ENCODE measurements around the gene PTPRM.

Gene PTPRM

DNA sequence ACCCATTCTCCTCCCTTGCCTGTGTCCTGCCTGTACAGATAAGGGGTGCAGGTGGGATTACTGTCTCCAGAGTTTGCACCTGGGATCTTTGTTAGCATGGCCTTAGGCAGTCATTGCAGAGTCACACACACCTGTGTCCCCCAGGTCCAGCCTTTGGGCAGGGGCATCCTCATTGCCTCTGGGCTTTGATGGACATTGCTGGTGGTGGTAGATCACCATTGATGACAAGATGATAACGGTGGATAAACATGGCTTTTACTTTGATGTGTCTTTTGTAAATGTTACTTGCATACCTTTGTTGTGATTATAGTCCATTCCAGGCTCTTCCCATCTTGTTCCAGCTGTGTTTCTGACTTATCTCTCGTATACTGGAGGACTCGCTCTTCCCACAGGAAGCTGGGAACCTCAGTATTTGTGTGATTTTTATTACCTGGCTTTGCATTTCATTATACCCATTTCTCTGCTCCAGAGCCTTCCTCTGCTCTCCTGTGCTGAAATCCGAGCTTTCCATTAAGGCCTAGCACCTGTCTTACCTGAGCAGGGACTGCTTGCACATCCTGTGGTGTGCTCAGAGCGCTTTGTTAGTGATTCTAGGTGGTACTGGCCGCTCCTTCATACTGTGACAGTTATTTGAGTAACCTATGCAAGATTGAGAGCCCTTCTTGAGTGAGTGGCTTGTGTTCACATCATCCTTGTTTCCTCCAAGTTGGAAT, 79.2 kb downstream of the PTPRM start:
- H3K9me3 ChIP-seq = no peaks in the 10 kb centered on the region
- H3K27ac ChIP-seq = no peak overlapping the region
- peaks cover 0 to 10% (median 4%) of the 10 kb centered on the region in 4 donors for H3K4me1 ChIP-seq
- no peak overlapping the region for H3K4me3 ChIP-seq
- DNase-seq = no peak
- intact Hi-C loops (cut with DNase I; ENCODE audit: low total_unique reads) = no loop called here
- TF ChIP-seq, protein P1, sequence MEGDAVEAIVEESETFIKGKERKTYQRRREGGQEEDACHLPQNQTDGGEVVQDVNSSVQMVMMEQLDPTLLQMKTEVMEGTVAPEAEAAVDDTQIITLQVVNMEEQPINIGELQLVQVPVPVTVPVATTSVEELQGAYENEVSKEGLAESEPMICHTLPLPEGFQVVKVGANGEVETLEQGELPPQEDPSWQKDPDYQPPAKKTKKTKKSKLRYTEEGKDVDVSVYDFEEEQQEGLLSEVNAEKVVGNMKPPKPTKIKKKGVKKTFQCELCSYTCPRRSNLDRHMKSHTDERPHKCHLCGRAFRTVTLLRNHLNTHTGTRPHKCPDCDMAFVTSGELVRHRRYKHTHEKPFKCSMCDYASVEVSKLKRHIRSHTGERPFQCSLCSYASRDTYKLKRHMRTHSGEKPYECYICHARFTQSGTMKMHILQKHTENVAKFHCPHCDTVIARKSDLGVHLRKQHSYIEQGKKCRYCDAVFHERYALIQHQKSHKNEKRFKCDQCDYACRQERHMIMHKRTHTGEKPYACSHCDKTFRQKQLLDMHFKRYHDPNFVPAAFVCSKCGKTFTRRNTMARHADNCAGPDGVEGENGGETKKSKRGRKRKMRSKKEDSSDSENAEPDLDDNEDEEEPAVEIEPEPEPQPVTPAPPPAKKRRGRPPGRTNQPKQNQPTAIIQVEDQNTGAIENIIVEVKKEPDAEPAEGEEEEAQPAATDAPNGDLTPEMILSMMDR (IDR thresholded peaks at IDR 0.05) = no peak
- H3K27me3 ChIP-seq = no peaks in the 10 kb centered on the region
- no peaks in the 10 kb centered on the region for H3K36me3 ChIP-seq

DNA sequence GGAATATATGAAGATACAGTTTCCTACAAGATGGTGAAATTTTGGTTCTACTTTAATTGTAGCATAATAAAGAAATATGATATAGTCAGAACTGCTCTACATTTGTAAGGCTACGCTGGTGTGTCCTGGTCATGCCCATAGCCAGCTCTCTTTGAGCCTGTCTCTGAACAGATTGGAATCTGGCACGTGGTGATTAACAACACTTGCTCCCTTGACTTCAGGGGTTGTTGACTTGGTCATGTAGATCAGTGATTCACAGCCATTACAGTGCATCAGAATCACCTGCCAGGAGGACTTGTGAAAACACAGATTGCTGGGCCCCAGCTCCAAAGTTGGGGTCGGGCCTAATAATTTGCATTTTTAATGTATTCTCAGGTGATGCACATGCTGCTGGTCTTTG, 80.4 kb downstream of the PTPRM start:
- DNase-seq = no peak
- Histone ChIP-seq H3K9me3 (no peaks in the 10 kb centered on the region), H3K27me3 (no peaks in the 10 kb centered on the region), H3K4me1 (peaks cover 0 to 10% (median 4%) of the 10 kb centered on the region in 4 donors), H3K4me3 (no peak overlapping the region), H3K36me3 (no peaks in the 10 kb centered on the region), H3K27ac (no peak overlapping the region)
- intact Hi-C loops (cut with DNase I; ENCODE audit: low total_unique reads) = no loop called here
- TF ChIP-seq, protein P1 (IDR thresholded peaks at IDR 0.05) = no peak

DNA sequence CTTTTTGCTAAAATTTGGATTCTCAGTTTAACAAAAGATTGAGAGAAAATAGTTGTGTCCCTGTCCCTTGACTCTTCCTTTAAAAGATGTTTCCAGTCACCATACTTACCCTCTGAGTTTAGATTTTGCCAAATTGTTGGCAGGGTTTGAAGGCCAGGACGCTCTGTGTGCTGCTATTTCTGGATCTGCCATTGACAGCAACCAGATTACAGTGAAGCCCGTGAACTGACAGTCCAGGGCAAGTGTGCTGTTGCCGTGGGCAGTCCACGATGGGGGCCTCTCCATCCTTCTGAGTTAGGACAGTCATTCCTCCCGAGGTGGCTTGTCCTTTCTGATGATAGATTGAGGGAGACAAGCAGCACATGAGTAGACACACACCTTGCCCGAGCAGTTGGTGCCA, 89.9 kb downstream of the PTPRM start:
- TF ChIP-seq, protein P1 (IDR thresholded peaks at IDR 0.05) = no peak
- Histone ChIP-seq H3K27me3 (no peaks in the 10 kb centered on the region), H3K27ac (no peak overlapping the region), H3K36me3 (no peaks in the 10 kb centered on the region), H3K4me3 (no peak overlapping the region), H3K4me1 (peaks cover 0 to 7% (median 0%) of the 10 kb centered on the region in 4 donors), H3K9me3 (no peaks in the 10 kb centered on the region)
- no peak for DNase-seq
- intact Hi-C loops (cut with DNase I; ENCODE audit: low total_unique reads) = no loop called here

DNA sequence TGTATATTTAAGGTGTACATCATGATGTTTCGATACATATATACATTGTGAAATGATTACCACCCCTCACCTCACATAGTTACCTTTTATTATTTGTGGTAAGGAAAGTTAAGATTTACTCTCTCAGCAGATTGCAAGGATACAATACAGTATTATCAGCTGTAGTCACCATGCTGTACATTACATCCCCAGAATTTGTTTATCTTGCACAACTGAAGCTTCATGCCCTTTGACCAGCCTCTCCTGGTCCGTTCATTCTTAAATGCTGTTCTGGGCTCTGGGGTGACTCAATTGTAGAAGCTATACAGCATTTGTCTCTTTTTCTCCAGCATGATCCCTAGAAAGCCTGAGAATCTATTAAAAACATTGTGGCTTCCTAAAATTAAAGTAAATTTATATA, 90.8 kb downstream of the PTPRM start:
- Histone ChIP-seq H3K4me3 (no peak overlapping the region), H3K4me1 (peaks cover 0 to 7% (median 0%) of the 10 kb centered on the region in 4 donors), H3K9me3 (no peaks in the 10 kb centered on the region), H3K27me3 (no peaks in the 10 kb centered on the region), H3K36me3 (no peaks in the 10 kb centered on the region), H3K27ac (no peak overlapping the region)
- no peak for DNase-seq
- TF ChIP-seq, protein P1 (IDR thresholded peaks at IDR 0.05) = no peak
- intact Hi-C loops (cut with DNase I; ENCODE audit: low total_unique reads) = no loop called here

DNA sequence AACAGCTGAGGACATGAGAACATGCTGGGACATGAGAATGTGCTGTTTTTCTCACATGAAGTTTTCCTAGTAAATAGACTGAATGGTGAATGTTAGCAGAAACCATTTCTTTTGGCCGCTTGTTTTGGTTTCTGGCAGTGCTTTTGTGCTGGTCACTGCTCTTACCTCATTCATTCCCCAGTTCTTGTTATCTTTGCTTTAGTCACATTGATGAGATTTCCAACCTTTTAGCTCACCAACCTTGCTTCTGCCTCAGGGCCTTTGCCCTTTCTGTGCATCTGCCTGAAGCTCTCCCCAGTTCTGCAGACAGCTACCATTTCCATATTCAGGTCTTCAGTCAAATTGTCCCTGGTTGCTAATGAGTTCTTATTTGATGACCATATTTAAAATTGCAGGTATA, 91.6 kb downstream of the PTPRM start:
- Histone ChIP-seq H3K36me3 (no peaks in the 10 kb centered on the region), H3K27me3 (no peaks in the 10 kb centered on the region), H3K4me3 (no peak overlapping the region), H3K9me3 (no peaks in the 10 kb centered on the region), H3K27ac (no peak overlapping the region), H3K4me1 (peaks cover 0 to 7% (median 0%) of the 10 kb centered on the region in 4 donors)
- DNase-seq = no peak
- TF ChIP-seq, protein P1 (IDR thresholded peaks at IDR 0.05) = no peak
- intact Hi-C loops (cut with DNase I; ENCODE audit: low total_unique reads) = no loop called here

Data from tibial artery (tissue), 4 donors.